Suprapubic skin (tissue), 4 donors: Measurements from ENCODE around the gene SPRR2B. TPM values are rescaled to one million over a fixed set of nuclear protein-coding genes. Genes with fewer than 3 reads are reported as not detected.

Experiments
- DNase-seq, 2 donors: peaks; one replicate each; pipeline ENCODE4 v3.0.0-alpha.2; 2019; ENCODE audit warnings: low spot score in 2 of 2
- H3K27ac ChIP-seq: fragments of 200-600 bp; sonication (generic); one replicate; pipeline ENCODE4 v1.5.1; 2019
- H3K27me3 ChIP-seq: fragments of 200-600 bp; sonication (generic); one replicate; pipeline ENCODE4 v1.5.1; 2019
- H3K36me3 ChIP-seq: fragments of 200-600 bp; sonication (generic); one replicate; pipeline ENCODE4 v1.5.1; 2019
- H3K4me1 ChIP-seq: fragments of 200-600 bp; sonication (generic); one replicate; pipeline ENCODE4 v1.5.1; 2019
- H3K4me3 ChIP-seq: fragments of 200-600 bp; sonication (generic); one replicate; pipeline ENCODE4 v1.5.1; 2019; ENCODE audit warnings: mild to moderate bottlenecking
- H3K9me3 ChIP-seq: fragments of 200-600 bp; sonication (generic); one replicate; pipeline ENCODE4 v1.5.1; 2019
- CTCF ChIP-seq, 2 donors: fragments of 200-600 bp in 1 of 2; fragments of 450-650 bp in 1 of 2; sonication (generic) in 1 of 2; IDR thresholded peaks; one replicate each; pipeline ENCODE4 v1.5.1; 2016 to 2019; ENCODE audit warnings: antibody characterized with exemption in 2 of 2, mild to moderate bottlenecking in 1 of 2, moderate library complexity in 1 of 2
- EP300 ChIP-seq: sonication (generic); formaldehyde crosslinking; IDR thresholded peaks from one replicate; pipeline ENCODE4 v1.6.1; 2017; ENCODE audit warnings: antibody characterized with exemption
- POLR2A ChIP-seq, 2 donors: fragments of 450-650 bp; IDR thresholded peaks; one replicate each; pipeline ENCODE4 v1.6.1; 2017; ENCODE audit warnings: antibody characterized with exemption in 2 of 2, mild to moderate bottlenecking in 2 of 2, moderate library complexity in 2 of 2
- POLR2AphosphoS5 ChIP-seq, 3 donors: sonication (generic); formaldehyde crosslinking; IDR thresholded peaks; one replicate each; pipeline ENCODE4 v1.6.1; 2017; ENCODE audit warnings: antibody characterized with exemption in 3 of 3
- WGBS: methylation state at CpG from one replicate; pipeline ENCODE4 v1.1.5; 2018; 5-methylcytosine and 5-hydroxymethylcytosine counted together
- total RNA-seq, 4 donors: library from RNA; depleted of rRNA; stranded (reverse); fragments of >200 nt; gene quantifications; one replicate each; pipeline ENCODE4 v1.1.0, GENCODE V29; 2016

Gene SPRR2B
- total RNA-seq, 4 donors from 2014 or later, result 2.0 to 3.3 TPM; not detected in 2

GRCh38 chr1:153049211-153049610, 22.2 kb downstream of the SPRR2B start:
- DNase-seq, result no peak
- WGBS, result 100% methylated on average over 2 of the region's 2 CpGs
- TF ChIP-seq CTCF (IDR thresholded peaks at IDR 0.05), result no peak
- no peak for TF ChIP-seq EP300
- no peak for TF ChIP-seq POLR2AphosphoS5 (IDR thresholded peaks at IDR 0.05)
- TF ChIP-seq POLR2A (IDR thresholded peaks at IDR 0.05), result no peak
- Histone ChIP-seq H3K4me1 (no peaks in the 10 kb centered on the region), H3K9me3 (no peaks in the 10 kb centered on the region), H3K36me3 (no peaks in the 10 kb centered on the region), H3K27me3 (no peaks in the 10 kb centered on the region), H3K27ac (no peak overlapping the region), H3K4me3 (no peak overlapping the region)

- TF ChIP-seq CTCF (IDR thresholded peaks at IDR 0.05) (no peak), POLR2A (IDR thresholded peaks at IDR 0.05) (no peak), POLR2AphosphoS5 (IDR thresholded peaks at IDR 0.05) (no peak), EP300 (no peak)
- DNase-seq, result no peak
- H3K27ac ChIP-seq, result no peak within 1 kb of the TSS
- WGBS, result 71% methylated on average over 4 of the region's 4 CpGs
- no peaks in the 10 kb centered on the region for H3K36me3 ChIP-seq
- H3K4me1 ChIP-seq, result no peaks in the 10 kb centered on the region
- no peaks in the 10 kb centered on the region for H3K9me3 ChIP-seq
- no peak within 1 kb of the TSS for H3K4me3 ChIP-seq
- H3K27me3 ChIP-seq, result no peaks in the 10 kb centered on the region
These were observed 30.3 kb downstream of the SPRR2B start, which contains the start of gene SPRR2D for GRCh38 chr1:153040950-153041631. Gene SPRR2D, minus strand, starts transcription at chr1:153041120. Its CDS starts 774 bp downstream, at chr1:153040346.

GRCh38 chr1:153035211-153035610, 36.2 kb downstream of the SPRR2B start:
- Histone ChIP-seq H3K4me3 (no peak overlapping the region), H3K36me3 (no peaks in the 10 kb centered on the region), H3K9me3 (no peaks in the 10 kb centered on the region), H3K27me3 (no peaks in the 10 kb centered on the region), H3K27ac (no peak overlapping the region), H3K4me1 (no peaks in the 10 kb centered on the region)
- WGBS, result 91% methylated on average over 1 of the region's 1 CpG
- DNase-seq, result no peak
- TF ChIP-seq CTCF (IDR thresholded peaks at IDR 0.05) (no peak), EP300 (no peak), POLR2AphosphoS5 (IDR thresholded peaks at IDR 0.05) (no peak), POLR2A (IDR thresholded peaks at IDR 0.05) (no peak)

GRCh38 chr1:153032677-153033308, 38.6 kb downstream of the SPRR2B start:
- no peak overlapping the region for H3K4me3 ChIP-seq
- no peaks in the 10 kb centered on the region for H3K4me1 ChIP-seq
- TF ChIP-seq POLR2A (IDR thresholded peaks at IDR 0.05) (no peak), EP300 (no peak), POLR2AphosphoS5 (IDR thresholded peaks at IDR 0.05) (no peak)
- no peak overlapping the region for H3K27ac ChIP-seq
- H3K27me3 ChIP-seq, result no peaks in the 10 kb centered on the region
- H3K36me3 ChIP-seq, result no peaks in the 10 kb centered on the region
- H3K9me3 ChIP-seq, result no peaks in the 10 kb centered on the region
- no peak for DNase-seq
- 22% methylated on average over 3 of the region's 3 CpGs for WGBS

GRCh38 chr1:153032073-153032472, 39.3 kb downstream of the SPRR2B start:
- TF ChIP-seq CTCF (IDR thresholded peaks at IDR 0.05) (no peak), POLR2A (IDR thresholded peaks at IDR 0.05) (no peak), POLR2AphosphoS5 (IDR thresholded peaks at IDR 0.05) (no peak)
- no peak for DNase-seq
- Histone ChIP-seq H3K36me3 (no peaks in the 10 kb centered on the region), H3K27me3 (no peaks in the 10 kb centered on the region), H3K4me1 (no peaks in the 10 kb centered on the region), H3K27ac (no peak overlapping the region), H3K4me3 (no peak overlapping the region), H3K9me3 (no peaks in the 10 kb centered on the region)
